ENCODE measurements around the gene RESP18.

The RESP18 gene

GRCh38 chr2:219277703-219278654, 54.6 kb downstream of the RESP18 start:
- peak; percentile 84 for DNase-seq (ENCODE audit: low spot score)

All from LoVo (cell line).